Measurements from ENCODE around the gene MAP6.

The MAP6 gene

DNA sequence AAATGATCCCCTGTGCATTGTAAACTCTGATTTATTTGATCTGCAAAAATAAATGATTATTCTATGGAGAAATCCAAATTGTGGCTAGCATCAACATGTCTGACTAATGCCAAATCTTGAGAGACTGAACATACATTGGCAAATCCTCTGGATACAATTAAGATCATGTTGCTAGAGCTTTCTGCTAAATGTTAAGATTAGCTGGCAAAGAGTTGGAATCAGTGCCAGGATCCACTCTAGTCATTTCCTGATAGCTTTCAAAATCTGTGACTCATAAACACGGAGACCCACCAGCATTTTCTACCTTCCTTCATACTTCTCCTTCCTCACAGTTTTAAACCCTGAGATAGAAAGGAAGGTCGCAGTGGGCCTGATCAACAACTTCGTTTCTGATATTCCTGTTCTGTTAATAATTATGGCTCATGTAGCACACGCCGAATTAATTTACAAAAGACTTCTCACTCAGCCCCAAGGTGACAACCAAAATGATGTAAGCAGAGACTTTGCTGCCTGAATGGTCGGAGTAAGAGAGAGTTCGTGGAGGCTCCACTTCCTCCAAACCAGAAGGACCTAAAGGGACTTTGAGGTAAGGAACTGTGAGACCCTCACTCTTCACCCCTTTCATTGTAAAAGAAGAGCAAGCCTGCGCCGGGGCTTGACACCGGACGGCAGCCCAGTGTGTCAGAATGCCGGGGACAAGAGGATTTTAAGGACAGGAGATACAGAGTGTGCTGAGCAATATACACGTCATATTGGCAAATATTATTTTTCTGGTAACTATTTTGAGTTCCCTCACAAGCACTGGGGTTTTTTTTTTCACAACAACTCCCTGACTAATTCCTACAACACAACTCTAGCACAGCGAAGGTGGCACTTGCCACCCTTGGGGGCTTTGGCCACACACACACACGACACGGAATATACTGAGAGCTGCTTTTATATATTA lies 64.8 kb downstream of the MAP6 start:
- Histone ChIP-seq H3K27me3 (ENCODE audit: insufficient read depth, low read length) (no peaks in the 10 kb centered on the region; the same call in none of the 2 replicates), H3K9me2 (ENCODE audit: low read depth, low read length) (no peaks in the 10 kb centered on the region), H3K4me3 (ENCODE audit: low read depth, low read length, poor library complexity, severe bottlenecking) (no peak overlapping the region), H3K36me3 (ENCODE audit: insufficient read depth, low read length) (no peaks in the 10 kb centered on the region), H3F3A (ENCODE audit: insufficient read depth, low read length) (no peaks in the 10 kb centered on the region), H3K4me2 (ENCODE audit: low read length) (no peak overlapping the region), H2AFZ (ENCODE audit: low read length) (no peak overlapping the region), H3K79me2 (ENCODE audit: insufficient read depth, low read length) (no peaks in the 10 kb centered on the region), H4K20me1 (ENCODE audit: insufficient read depth, low read length) (no peaks in the 10 kb centered on the region), H3K9ac (ENCODE audit: low read length) (no peak overlapping the region), H3K27ac (ENCODE audit: low read depth, low read length, poor library complexity, severe bottlenecking) (no peak overlapping the region), H3K9me3 (ENCODE audit: low read length) (no peaks in the 10 kb centered on the region), H3K4me1 (ENCODE audit: insufficient read depth, low read length, severe bottlenecking) (no peaks in the 10 kb centered on the region)
- TF ChIP-seq, protein P1, sequence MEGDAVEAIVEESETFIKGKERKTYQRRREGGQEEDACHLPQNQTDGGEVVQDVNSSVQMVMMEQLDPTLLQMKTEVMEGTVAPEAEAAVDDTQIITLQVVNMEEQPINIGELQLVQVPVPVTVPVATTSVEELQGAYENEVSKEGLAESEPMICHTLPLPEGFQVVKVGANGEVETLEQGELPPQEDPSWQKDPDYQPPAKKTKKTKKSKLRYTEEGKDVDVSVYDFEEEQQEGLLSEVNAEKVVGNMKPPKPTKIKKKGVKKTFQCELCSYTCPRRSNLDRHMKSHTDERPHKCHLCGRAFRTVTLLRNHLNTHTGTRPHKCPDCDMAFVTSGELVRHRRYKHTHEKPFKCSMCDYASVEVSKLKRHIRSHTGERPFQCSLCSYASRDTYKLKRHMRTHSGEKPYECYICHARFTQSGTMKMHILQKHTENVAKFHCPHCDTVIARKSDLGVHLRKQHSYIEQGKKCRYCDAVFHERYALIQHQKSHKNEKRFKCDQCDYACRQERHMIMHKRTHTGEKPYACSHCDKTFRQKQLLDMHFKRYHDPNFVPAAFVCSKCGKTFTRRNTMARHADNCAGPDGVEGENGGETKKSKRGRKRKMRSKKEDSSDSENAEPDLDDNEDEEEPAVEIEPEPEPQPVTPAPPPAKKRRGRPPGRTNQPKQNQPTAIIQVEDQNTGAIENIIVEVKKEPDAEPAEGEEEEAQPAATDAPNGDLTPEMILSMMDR (IDR thresholded peaks at IDR 0.05; ENCODE audit: low read length) = no peak
- TF ChIP-seq EZH2 (IDR thresholded peaks at IDR 0.05; ENCODE audit: borderline replicate concordance, low read length) = no peak

DNA sequence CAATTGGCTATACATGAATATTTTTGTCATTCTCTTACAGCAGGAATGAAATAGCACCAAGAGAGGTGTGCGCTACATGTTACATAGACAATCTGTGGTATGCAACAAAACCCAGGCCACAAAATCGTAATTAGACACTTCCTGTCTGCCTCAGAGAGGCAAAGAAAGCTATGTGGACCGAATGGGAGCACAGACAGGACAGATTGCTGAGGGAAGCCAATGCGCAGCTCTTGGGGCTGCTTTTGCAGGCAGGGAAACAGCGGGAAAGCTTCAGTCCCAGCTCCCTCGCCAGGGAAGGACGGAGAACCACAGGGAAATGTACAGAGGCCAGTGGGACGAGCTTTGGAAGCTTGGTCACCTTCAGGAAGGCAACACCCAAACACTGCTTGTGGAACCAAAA lies 65.9 kb downstream of the MAP6 start:
- TF ChIP-seq, protein P1 (IDR thresholded peaks at IDR 0.05; ENCODE audit: low read length) = no peak
- no peak for TF ChIP-seq EZH2 (IDR thresholded peaks at IDR 0.05; ENCODE audit: borderline replicate concordance, low read length)
- no peak overlapping the region for H3K4me2 ChIP-seq (ENCODE audit: low read length)
- H3F3A ChIP-seq (ENCODE audit: insufficient read depth, low read length) = no peaks in the 10 kb centered on the region
- no peak overlapping the region for H3K4me3 ChIP-seq (ENCODE audit: low read depth, low read length, poor library complexity, severe bottlenecking)
- no peaks in the 10 kb centered on the region; the same call in none of the 2 replicates for H3K27me3 ChIP-seq (ENCODE audit: insufficient read depth, low read length)
- H4K20me1 ChIP-seq (ENCODE audit: insufficient read depth, low read length) = no peaks in the 10 kb centered on the region
- no peak overlapping the region for H3K9ac ChIP-seq (ENCODE audit: low read length)
- H3K79me2 ChIP-seq (ENCODE audit: insufficient read depth, low read length) = no peaks in the 10 kb centered on the region
- H3K4me1 ChIP-seq (ENCODE audit: insufficient read depth, low read length, severe bottlenecking) = no peaks in the 10 kb centered on the region
- no peak overlapping the region for H3K27ac ChIP-seq (ENCODE audit: low read depth, low read length, poor library complexity, severe bottlenecking)
- no peaks in the 10 kb centered on the region for H3K9me2 ChIP-seq (ENCODE audit: low read depth, low read length)
- no peaks in the 10 kb centered on the region for H3K36me3 ChIP-seq (ENCODE audit: insufficient read depth, low read length)
- no peak overlapping the region for H2AFZ ChIP-seq (ENCODE audit: low read length)
- no peaks in the 10 kb centered on the region for H3K9me3 ChIP-seq (ENCODE audit: low read length)

DNA sequence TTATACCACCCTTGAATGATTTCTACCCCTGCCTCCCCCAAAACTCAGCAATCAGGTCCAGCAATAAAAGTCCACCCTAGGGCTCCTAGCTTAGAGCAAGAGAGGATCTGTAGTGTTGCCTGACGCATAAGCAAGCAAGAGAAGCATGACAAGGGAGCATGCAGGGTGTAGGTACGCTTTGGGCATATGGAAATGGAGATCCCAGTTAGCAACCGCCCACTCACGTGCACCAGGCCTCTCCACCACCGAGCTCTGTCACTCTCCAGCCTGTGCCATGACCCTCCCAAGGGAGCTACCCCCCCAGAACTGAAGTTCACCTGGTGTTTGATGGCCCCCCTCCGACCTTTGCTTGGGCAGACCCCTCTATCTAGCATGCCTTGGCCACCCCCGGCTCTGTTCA lies 67.3 kb downstream of the MAP6 start:
- Histone ChIP-seq H3K9me2 (ENCODE audit: low read depth, low read length) (no peaks in the 10 kb centered on the region), H3K79me2 (ENCODE audit: insufficient read depth, low read length) (no peaks in the 10 kb centered on the region), H2AFZ (ENCODE audit: low read length) (no peak overlapping the region), H3K4me1 (ENCODE audit: insufficient read depth, low read length, severe bottlenecking) (no peaks in the 10 kb centered on the region), H3K9me3 (ENCODE audit: low read length) (no peaks in the 10 kb centered on the region), H3K9ac (ENCODE audit: low read length) (no peak overlapping the region), H3K27ac (ENCODE audit: low read depth, low read length, poor library complexity, severe bottlenecking) (no peak overlapping the region), H3K27me3 (ENCODE audit: insufficient read depth, low read length) (no peaks in the 10 kb centered on the region; the same call in none of the 2 replicates), H3F3A (ENCODE audit: insufficient read depth, low read length) (no peaks in the 10 kb centered on the region), H4K20me1 (ENCODE audit: insufficient read depth, low read length) (no peaks in the 10 kb centered on the region), H3K4me2 (ENCODE audit: low read length) (no peak overlapping the region), H3K4me3 (ENCODE audit: low read depth, low read length, poor library complexity, severe bottlenecking) (no peak overlapping the region), H3K36me3 (ENCODE audit: insufficient read depth, low read length) (no peaks in the 10 kb centered on the region)
- TF ChIP-seq EZH2 (IDR thresholded peaks at IDR 0.05; ENCODE audit: borderline replicate concordance, low read length) = no peak
- TF ChIP-seq, protein P1 (IDR thresholded peaks at IDR 0.05; ENCODE audit: low read length) = no peak

Data from OCI-LY1 (cell line).